Activated CD8-positive, alpha-beta T cell treated with anti-CD3 and anti-CD28 coated beads, Interleukin-2, amount 10 ng/mL, durations not matched to agents 7 days and 5 days (primary cell): ENCODE measurements around the gene OSBPL7. TPM values are rescaled to one million over a fixed set of nuclear protein-coding genes. Genes with fewer than 3 reads are reported as not detected.

Experiments used
- ATAC-seq: fragments of 150-1000 bp; cut with Tn5 transposase; one replicate; pipeline ENCODE4 v1.10.0; 2021; ENCODE audit warnings: moderate library complexity
- CTCF ChIA-PET: fragments of 350-600 bp; sonication (Branson Sonifier 250); formaldehyde crosslinking; loops from one replicate; lab custom pipeline; 2021; ENCODE audit warnings: antibody characterized with exemption; lab: Charles Lee
- POLR2A ChIA-PET: fragments of 350-600 bp; sonication (Branson Sonifier 250); formaldehyde crosslinking; loops from one replicate; lab custom pipeline; 2021; ENCODE audit warnings: antibody characterized with exemption; lab: Charles Lee
- DNase-seq: peaks from one replicate; pipeline ENCODE4 v3.0.0-alpha.2; 2020
- H3K27ac Mint-ChIP-seq: one replicate; pipeline ENCODE4 v1.8.0; 2021; ENCODE audit warnings: mild to moderate bottlenecking, mixed read lengths
- H3K27me3 Mint-ChIP-seq: one replicate; pipeline ENCODE4 v1.8.0; 2021; ENCODE audit warnings: low read depth, mixed read lengths
- H3K36me3 Mint-ChIP-seq: one replicate; pipeline ENCODE4 v1.8.0; 2021; ENCODE audit warnings: low read depth, mixed read lengths
- H3K4me1 Mint-ChIP-seq: one replicate; pipeline ENCODE4 v1.8.0; 2021; ENCODE audit warnings: low read depth, mixed read lengths
- H3K4me3 Mint-ChIP-seq: one replicate; pipeline ENCODE4 v1.8.0; 2021; ENCODE audit warnings: mild to moderate bottlenecking, mixed read lengths
- H3K9me3 Mint-ChIP-seq: one replicate; pipeline ENCODE4 v1.8.0; 2022; ENCODE audit warnings: mixed read lengths; ENCODE audit not compliant: insufficient read depth
- total RNA-seq, 2 experiments: library from RNA; stranded (reverse); gene quantifications; one replicate each; pipeline ENCODE4 v1.2.3, GENCODE V29; 2021

Gene OSBPL7
- total RNA-seq, 2 experiments from 2014 or later: 33.0 to 33.6 TPM

DNA sequence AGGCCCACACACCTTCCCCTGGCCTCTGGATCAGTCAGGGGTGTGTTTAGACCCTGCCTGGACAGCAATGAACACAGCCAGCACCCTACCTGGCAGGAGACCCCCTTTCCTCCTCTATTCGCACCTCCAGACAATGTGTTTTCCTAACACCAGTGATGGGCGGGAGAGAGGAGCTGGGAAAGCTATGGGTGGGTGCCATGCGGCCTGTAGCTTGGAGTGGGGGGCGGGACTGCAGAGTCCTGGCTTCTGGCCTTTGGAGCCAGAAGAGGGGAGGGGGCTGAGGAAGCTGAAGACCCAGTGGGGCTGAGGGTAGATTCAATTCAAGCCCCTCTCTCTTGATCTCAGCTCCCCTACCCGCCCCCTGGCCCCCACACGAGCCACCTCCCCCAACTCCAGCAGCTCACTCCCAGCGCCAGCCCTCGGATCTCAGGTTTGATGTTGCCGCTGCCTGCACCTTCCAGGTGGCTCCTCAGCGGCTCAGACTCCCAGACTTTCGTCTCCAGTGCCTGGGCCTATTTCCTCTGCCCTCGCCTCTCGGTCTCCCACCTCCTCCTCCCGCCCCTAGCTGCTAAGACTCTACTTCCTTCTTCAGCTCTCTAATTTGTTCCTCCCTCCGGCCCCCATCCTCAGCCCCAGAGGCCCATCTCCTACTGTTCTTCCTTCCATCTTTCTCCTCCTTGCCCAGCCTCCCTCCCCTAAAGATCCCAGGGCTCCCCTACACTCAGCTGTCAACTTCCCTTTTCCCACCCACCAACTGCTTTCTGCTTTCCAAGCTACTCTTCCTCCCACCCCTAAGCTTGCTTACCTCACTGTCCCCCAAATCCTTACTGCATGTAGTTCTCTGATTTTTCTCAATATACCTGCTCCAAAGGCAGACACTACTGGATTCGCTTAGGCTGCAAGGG, 36.2 kb upstream of the OSBPL7 start:
- no peaks in the 10 kb centered on the region for H3K4me1 Mint-ChIP-seq
- H3K27ac Mint-ChIP-seq: no peak overlapping the region
- DNase-seq: no peak
- no peaks in the 10 kb centered on the region for H3K9me3 Mint-ChIP-seq
- no peaks in the 10 kb centered on the region for H3K36me3 Mint-ChIP-seq
- ChIA-PET POLR2A (no interaction called here), CTCF (interaction anchor here (1.3 to 3.4 kb wide), 4 partner anchors 10 to 160 kb away, joined by 3 to 14 read pairs (median 8); partner anchors contain the start of gene SCRN2)
- H3K27me3 Mint-ChIP-seq: peaks cover 45% of the 10 kb centered on the region
- H3K4me3 Mint-ChIP-seq: no peak overlapping the region
- no peak for ATAC-seq

DNA sequence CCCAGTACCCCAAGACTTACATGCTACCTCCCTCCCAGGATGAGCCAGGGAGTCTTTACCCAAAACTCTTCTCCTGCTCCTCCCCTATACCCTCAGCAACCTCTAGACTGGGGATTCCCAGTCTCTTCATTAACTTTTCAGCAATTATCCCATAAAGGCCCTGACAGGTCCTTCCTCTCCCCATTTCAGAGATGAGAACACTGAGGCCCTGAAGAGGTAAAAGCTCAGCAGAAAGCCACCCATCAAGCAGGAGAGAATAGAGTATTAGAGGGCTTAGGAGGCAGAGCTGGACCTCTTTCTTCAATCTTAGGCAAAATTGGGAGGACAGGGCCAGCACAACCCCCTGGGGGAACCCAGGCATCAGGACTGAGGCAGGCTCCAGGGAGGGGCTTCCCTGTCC, 35.2 kb upstream of the OSBPL7 start:
- H3K36me3 Mint-ChIP-seq: no peaks in the 10 kb centered on the region
- no peak for ATAC-seq

DNA sequence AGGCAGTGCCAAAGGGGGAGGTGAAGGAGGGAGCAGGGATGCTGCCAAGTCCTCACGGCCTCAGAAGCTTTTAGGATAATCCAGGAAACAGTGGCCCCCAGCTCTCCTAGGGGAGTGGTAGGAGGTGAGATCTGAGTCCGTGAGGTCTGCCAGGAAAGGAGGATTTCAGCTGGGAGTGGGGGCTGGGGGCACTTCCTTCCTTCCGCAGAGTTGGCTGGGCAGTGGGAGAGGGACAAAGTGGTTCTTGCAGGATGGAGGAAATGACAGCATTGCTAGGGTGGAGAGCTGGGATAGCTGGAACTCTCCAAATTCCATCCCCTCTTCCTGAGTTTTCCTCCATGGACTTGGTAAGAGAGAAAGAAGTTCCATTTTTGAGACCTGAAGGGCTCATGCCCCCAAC, 34.1 kb upstream of the OSBPL7 start:
- ATAC-seq: no peak
- ChIA-PET CTCF (interaction anchor here (1.8 to 18.7 kb wide), 3 partner anchors 8 to 31 kb away, joined by 7 to 538 read pairs (median 14); partner anchors contain the start of genes SCRN2 and SP2), POLR2A (interaction anchor here (1.0 kb wide), 1 partner anchor 40 kb away, joined by 5 read pairs; the partner anchor contains the start of gene SP2)
- H3K36me3 Mint-ChIP-seq: no peaks in the 10 kb centered on the region
- H3K27ac Mint-ChIP-seq: no peak overlapping the region
- H3K4me1 Mint-ChIP-seq: peaks cover 10% of the 10 kb centered on the region
- H3K9me3 Mint-ChIP-seq: no peaks in the 10 kb centered on the region
- peaks cover 57% of the 10 kb centered on the region for H3K27me3 Mint-ChIP-seq
- no peak overlapping the region for H3K4me3 Mint-ChIP-seq
- DNase-seq: no peak

More for the DNA sequence above, 35.2 kb upstream of the OSBPL7 start:
- Mint-ChIP-seq H3K27me3 (peaks cover 54% of the 10 kb centered on the region), H3K27ac (no peak overlapping the region), H3K4me3 (no peak overlapping the region), H3K4me1 (peaks cover 8% of the 10 kb centered on the region), H3K9me3 (no peaks in the 10 kb centered on the region)
- no peak for DNase-seq
- ChIA-PET POLR2A (no interaction called here), CTCF (interaction anchor here (2.4 to 18.7 kb wide), 3 partner anchors 9 to 30 kb away, joined by 9 to 538 read pairs (median 14); partner anchors contain the start of gene SP2)

DNA sequence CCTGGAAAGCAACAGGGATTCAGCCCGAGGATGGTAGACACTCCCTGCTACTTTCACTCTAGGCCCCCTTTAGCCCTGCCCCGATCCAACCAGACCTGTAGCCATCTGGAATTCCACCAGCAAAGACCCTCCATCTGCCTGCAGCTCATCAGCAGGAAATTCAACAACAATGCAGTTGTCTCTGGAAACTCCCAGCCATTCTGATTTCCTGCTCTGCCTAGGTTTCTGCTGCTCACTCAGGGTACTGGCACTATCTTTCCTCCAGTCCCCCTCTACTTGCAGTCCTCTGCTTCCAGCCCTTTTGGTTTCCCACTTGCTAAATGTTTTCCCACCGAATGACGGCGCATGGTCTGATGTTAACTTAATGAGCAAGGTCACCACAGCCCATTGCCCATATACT, 32.0 kb upstream of the OSBPL7 start:
- ChIA-PET CTCF (interaction anchor here (2.4 to 18.7 kb wide), 3 partner anchors 10 to 33 kb away, joined by 7 to 538 read pairs (median 19); partner anchors contain the start of genes SCRN2 and SP2), POLR2A (interaction anchor here (1.0 kb wide), 1 partner anchor 31 kb away, joined by 4 read pairs; no protein-coding TSS in a partner anchor)
- H3K4me3 Mint-ChIP-seq: no peak overlapping the region
- H3K9me3 Mint-ChIP-seq: no peaks in the 10 kb centered on the region
- peaks cover 68% of the 10 kb centered on the region for H3K27me3 Mint-ChIP-seq
- ATAC-seq: no peak
- H3K36me3 Mint-ChIP-seq: no peaks in the 10 kb centered on the region
- no peak overlapping the region for H3K27ac Mint-ChIP-seq
- no peak for DNase-seq
- peaks cover 16% of the 10 kb centered on the region for H3K4me1 Mint-ChIP-seq

DNA sequence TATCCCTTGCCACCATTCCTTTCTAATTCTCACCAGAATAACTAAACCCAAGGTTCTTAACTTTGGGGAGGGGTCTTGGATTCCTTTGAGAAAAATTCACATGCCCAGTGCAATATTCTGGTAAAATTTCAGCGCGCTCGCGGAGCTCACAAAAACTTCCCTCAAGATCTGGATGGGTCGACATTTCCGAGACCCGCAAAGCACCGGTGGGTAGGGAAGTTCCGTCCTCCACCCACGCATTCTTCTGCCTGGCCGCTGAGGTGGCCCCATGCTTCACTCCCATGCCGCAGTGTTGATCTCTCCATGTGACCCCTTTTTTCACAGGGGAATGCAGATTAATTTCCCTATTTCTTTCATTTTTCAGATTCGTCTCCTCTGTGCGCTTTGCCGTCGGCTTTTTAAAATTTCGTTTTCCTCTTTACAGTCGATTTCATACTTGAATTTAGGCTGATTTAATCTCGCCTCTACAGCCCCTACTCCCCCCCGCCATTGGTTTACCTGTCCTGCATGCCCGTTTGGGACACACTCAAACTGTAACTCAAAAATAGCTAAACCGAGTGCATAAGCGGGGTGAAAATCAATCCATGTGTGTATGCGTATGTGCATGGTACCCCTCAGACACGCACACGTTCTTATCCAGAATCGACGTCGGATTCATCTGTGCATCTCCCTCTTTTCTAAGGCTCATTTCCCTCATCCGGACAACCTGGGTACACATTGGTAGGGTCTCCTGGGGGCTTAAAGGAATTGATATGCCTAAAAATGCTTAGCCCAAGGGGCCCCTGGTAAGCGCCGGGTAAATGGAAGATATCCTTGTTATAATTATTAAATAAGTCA, 30.7 kb upstream of the OSBPL7 start:
- Mint-ChIP-seq H3K36me3 (no peaks in the 10 kb centered on the region), H3K27ac (no peak overlapping the region), H3K9me3 (no peaks in the 10 kb centered on the region), H3K4me1 (peaks cover 16% of the 10 kb centered on the region), H3K27me3 (peaks cover 76% of the 10 kb centered on the region), H3K4me3 (no peak overlapping the region)
- POLR2A ChIA-PET: interaction anchor here (1.0 kb wide), 2 partner anchors 21 to 33 kb away, joined by 3 to 4 read pairs; partner anchors contain the start of genes LRRC46 and MRPL10
- CTCF ChIA-PET: interaction anchor here (0.9 to 18.7 kb wide), 4 partner anchors 11 to 97 kb away, joined by 3 to 538 read pairs (median 11); partner anchors contain the start of genes SCRN2 and SP2
- DNase-seq (no peak), ATAC-seq (no peak)

DNA sequence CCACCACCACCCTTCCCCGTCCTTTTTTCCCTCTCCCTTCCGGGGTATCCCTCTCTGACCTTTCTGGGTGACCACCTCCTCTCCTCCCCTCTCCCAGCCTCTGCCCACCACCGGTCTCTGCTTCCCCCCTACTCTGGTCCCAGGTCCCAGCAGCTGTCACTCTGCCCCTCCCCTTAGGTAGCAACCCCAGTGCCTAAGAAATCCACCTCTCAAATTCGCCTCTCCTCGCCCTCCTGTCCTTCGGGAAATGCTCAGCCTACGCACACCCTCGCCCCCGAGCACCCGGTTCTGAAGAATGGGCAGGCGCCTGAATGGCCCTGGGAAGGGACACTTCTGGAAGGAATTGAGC, 30.1 kb upstream of the OSBPL7 start:
- Mint-ChIP-seq H3K27ac (no peak overlapping the region), H3K36me3 (no peaks in the 10 kb centered on the region), H3K4me1 (peaks cover 19% of the 10 kb centered on the region), H3K4me3 (no peak overlapping the region), H3K27me3 (peaks cover 80% of the 10 kb centered on the region), H3K9me3 (no peaks in the 10 kb centered on the region)
- CTCF ChIA-PET: interaction anchor here (0.9 to 18.7 kb wide), 4 partner anchors 10 to 98 kb away, joined by 3 to 538 read pairs (median 11); partner anchors contain the start of genes SCRN2 and SP2
- ATAC-seq (no peak), DNase-seq (no peak)
- POLR2A ChIA-PET: interaction anchor here (1.0 kb wide), 1 partner anchor 20 kb away, joined by 3 read pairs; the partner anchor contains the start of genes LRRC46 and MRPL10

DNA sequence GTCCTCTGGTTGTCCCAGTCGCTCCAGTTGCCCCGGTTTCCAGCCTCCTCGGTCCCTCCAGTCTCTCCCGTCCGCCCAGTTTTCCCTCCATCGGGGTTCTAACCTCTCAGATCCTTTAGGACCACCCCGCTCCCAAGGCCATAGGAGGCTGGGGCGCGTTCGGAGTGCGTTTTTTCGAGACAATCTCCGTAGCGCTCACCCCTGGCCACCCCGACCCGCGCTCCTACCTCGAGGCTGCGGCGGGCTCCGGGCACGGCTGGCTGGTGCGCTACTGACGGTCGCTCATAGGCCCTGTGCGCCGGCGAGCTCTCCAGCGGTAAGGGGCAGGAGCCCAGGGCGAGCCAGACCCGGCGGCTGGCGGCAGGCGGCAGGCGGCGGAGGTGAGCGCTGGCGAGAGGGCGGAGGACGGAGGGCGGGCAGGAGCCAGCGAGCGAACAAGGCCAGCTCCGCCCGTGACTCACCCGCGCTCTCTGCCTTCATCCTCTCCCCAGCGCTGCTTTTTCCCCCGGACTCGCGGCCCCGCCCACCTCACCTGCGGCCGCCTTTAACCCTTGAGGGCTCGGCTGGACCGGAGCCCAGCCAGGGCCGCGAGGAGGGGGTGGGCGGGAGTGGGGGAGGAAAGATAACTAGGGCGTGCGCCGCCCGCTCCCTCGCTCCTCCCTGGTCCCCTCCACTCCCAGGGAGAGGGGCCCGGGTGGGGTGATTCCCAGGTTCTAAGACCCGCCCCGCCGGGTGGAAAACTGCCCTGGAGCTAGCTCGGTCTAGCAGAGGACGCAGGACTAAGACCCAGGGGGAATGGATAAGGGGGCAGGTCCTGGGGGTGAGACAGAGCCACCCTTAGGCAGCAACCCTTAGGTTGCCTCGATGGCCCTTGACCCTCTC, 29.3 kb upstream of the OSBPL7 start, which contains the start of gene SP6:
SP6 (minus strand) TSS at position 472 of the 882 bp plus-strand sequence. CDS start 2,734 bp downstream, outside the sequence.
- ChIA-PET CTCF (interaction anchor here (0.9 to 18.7 kb wide), 3 partner anchors 10 to 58 kb away, joined by 3 to 538 read pairs (median 19); partner anchors contain the start of genes SCRN2 and SP2), POLR2A (interaction anchor here (1.0 kb wide), 1 partner anchor 19 kb away, joined by 3 read pairs; the partner anchor contains the start of genes LRRC46 and MRPL10)
- peaks cover 84% of the 10 kb centered on the region for H3K27me3 Mint-ChIP-seq
- DNase-seq: peak; percentile 70
- peak; percentile 86 for ATAC-seq
- H3K9me3 Mint-ChIP-seq: no peaks in the 10 kb centered on the region
- no peak within 1 kb of the TSS for H3K27ac Mint-ChIP-seq
- no peaks in the 10 kb centered on the region for H3K36me3 Mint-ChIP-seq
- peaks cover 19% of the 10 kb centered on the region for H3K4me1 Mint-ChIP-seq
- peak within 1 kb of the TSS; percentile 27 for H3K4me3 Mint-ChIP-seq

DNA sequence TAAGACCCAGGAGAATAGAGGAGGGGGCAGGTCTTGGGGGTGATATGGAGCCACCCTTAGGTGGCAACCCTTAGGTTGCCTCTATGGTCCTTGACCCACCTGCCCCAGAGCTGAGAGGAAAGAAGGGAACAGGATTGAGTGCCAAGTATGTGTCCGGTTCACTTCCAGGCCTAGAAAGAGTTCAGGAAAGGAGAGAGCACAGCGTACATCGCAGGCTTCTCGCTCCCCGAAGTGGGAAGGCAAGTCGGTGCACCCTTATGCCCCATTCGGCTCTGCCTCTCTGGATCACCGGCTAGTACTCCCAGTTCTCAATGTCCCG, 28.7 kb upstream of the OSBPL7 start:
- no peak overlapping the region for H3K27ac Mint-ChIP-seq
- H3K4me3 Mint-ChIP-seq: peak overlapping the region; percentile 27
- POLR2A ChIA-PET: no interaction called here
- H3K4me1 Mint-ChIP-seq: peaks cover 19% of the 10 kb centered on the region
- H3K9me3 Mint-ChIP-seq: no peaks in the 10 kb centered on the region
- ATAC-seq: no peak
- peaks cover 83% of the 10 kb centered on the region for H3K27me3 Mint-ChIP-seq
- no peak for DNase-seq
- H3K36me3 Mint-ChIP-seq: no peaks in the 10 kb centered on the region
- CTCF ChIA-PET: interaction anchor here (0.5 to 18.7 kb wide), 2 partner anchors 37 to 85 kb away, joined by 3 to 538 read pairs; partner anchors contain the start of gene SP2

DNA sequence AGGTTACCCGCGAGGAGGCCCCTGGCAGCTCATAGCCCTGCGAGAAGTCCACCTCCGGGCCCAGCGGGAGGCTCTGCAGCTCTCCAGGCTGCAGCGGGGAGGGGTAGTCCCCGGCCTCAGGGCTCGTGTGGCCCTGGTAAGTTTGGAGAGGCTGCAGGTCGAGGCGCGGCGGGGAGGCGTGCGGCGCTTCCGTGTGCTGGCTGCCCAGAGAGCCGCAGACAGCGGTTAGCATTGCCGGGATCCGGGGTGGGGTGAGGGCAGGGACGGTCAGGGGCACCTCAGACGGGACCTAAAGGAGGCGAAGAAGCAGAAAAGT, 26.6 kb upstream of the OSBPL7 start:
- ChIA-PET CTCF (interaction anchor here (1.1 to 18.7 kb wide), 10 partner anchors 9 to 233 kb away, joined by 3 to 538 read pairs (median 6); partner anchors contain the start of genes CDK5RAP3, LRRC46, MRPL10 and SP2), POLR2A (interaction anchor here (0.6 to 1.1 kb wide), 4 partner anchors 17 to 56 kb away, joined by 3 to 4 read pairs (median 3); partner anchors contain the start of genes LRRC46, MRPL10 and SP2)
- no peak for ATAC-seq
- Mint-ChIP-seq H3K27me3 (peaks cover 73% of the 10 kb centered on the region), H3K9me3 (no peaks in the 10 kb centered on the region), H3K4me1 (peaks cover 21% of the 10 kb centered on the region), H3K4me3 (no peak overlapping the region), H3K27ac (no peak overlapping the region), H3K36me3 (no peaks in the 10 kb centered on the region)
- DNase-seq: no peak
